Suprapubic skin (tissue), 4 donors: ENCODE data around the gene FEZ2.

Experiments
- CTCF ChIP-seq, 2 donors: fragments of 200-600 bp in 1 of 2; fragments of 450-650 bp in 1 of 2; sonication (generic) in 1 of 2; IDR thresholded peaks; one replicate each; pipeline ENCODE4 v1.5.1; 2016 to 2019; ENCODE audit warnings: antibody characterized with exemption in 2 of 2, mild to moderate bottlenecking in 1 of 2, moderate library complexity in 1 of 2
- EP300 ChIP-seq: sonication (generic); formaldehyde crosslinking; IDR thresholded peaks from one replicate; pipeline ENCODE4 v1.6.1; 2017; ENCODE audit warnings: antibody characterized with exemption
- POLR2A ChIP-seq, 2 donors: fragments of 450-650 bp; IDR thresholded peaks; one replicate each; pipeline ENCODE4 v1.6.1; 2017; ENCODE audit warnings: antibody characterized with exemption in 2 of 2, mild to moderate bottlenecking in 2 of 2, moderate library complexity in 2 of 2
- POLR2AphosphoS5 ChIP-seq, 3 donors: sonication (generic); formaldehyde crosslinking; IDR thresholded peaks; one replicate each; pipeline ENCODE4 v1.6.1; 2017; ENCODE audit warnings: antibody characterized with exemption in 3 of 3

GRCh38 chr2:36536776-36537175 is 61.2 kb downstream of the FEZ2 start:
- no peak for TF ChIP-seq POLR2AphosphoS5 (IDR thresholded peaks at IDR 0.05)
- TF ChIP-seq POLR2A (IDR thresholded peaks at IDR 0.05), result no peak
- no peak for TF ChIP-seq CTCF (IDR thresholded peaks at IDR 0.05)
- no peak for TF ChIP-seq EP300
